ENCODE data around the gene NUP188. TPM values are rescaled to one million over a fixed set of nuclear protein-coding genes. Genes with fewer than 3 reads are reported as not detected.

The NUP188 gene
- total and polyA plus RNA-seq, 2 donors (not counting 3 experiments of a cell fraction or from before 2014, with no cell fraction given) = 62.7 to 66.2 TPM

DNA sequence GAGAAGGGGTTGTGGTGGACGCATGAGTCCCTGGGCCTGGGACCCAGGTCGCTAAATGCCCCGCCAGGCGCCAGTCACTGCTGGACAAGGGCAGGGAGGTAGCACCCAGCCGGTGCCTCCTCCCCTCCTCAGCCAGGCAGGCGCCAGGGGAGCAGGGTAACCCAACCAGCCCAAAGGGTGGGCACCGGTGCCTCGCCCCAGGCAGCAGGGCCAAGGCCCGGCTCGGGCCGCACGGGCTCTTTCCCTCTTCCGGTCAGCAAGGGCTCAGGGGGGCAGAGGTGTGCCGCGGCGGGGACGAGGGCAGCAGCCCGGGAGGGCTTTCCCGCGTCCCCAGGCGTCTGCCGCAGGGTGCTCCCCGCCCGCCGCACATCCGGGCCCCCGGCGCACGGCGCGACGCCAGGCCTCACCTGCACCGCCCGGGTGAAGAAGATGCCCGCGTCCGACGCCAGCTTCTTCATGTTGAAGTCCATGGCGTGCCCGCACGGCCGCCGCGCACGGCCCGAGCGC, 80.2 kb downstream of the NUP188 start:
- Histone ChIP-seq H3K9me3 (replicated peaks; ENCODE audit: control insufficient read depth, insufficient read depth, low read length) (no peaks in the 10 kb centered on the region), H3K9ac (replicated peaks; ENCODE audit: extremely low read depth, insufficient read depth, low read length) (peak overlapping the region; percentile 32), H3K4me3 (replicated peaks in 1 of 3; ENCODE audit: insufficient read depth in 1 of 3, low read depth in 1 of 3, low read length in 3 of 3) (peak overlapping the region; percentile 47 to 74 (median 54)), H2AFZ (ENCODE audit: low read depth, low read length) (peak overlapping the region; percentile 53), H3K4me2 (ENCODE audit: insufficient read depth, low read length) (peak overlapping the region; percentile 36), H3K4me1 (ENCODE audit: control insufficient read depth, extremely low read depth, insufficient read depth, low read length) (peaks cover 7% of the 10 kb centered on the region), H3K27ac (ENCODE audit: insufficient read depth, low read depth, low read length) (no peak overlapping the region), H3K36me3 (ENCODE audit: control insufficient read depth in 2 of 2, extremely low read depth in 1 of 2, insufficient read depth in 2 of 2, low read length in 2 of 2) (no peaks in the 10 kb centered on the region), H3K27me3 (ENCODE audit: control insufficient read depth in 2 of 2, insufficient read depth in 2 of 2, low read length in 2 of 2) (no peaks in the 10 kb centered on the region), H3K9me1 (replicated peaks; ENCODE audit: control insufficient read depth, extremely low read depth, insufficient read depth, low read length) (no peaks in the 10 kb centered on the region), H3K79me2 (ENCODE audit: control insufficient read depth, insufficient read depth, low read length) (peaks cover 27% of the 10 kb centered on the region), H4K20me1 (replicated peaks; ENCODE audit: control insufficient read depth, extremely low read depth, insufficient read depth, low read length) (no peaks in the 10 kb centered on the region)
- FAIRE-seq = peak; percentile 62
- POLR2A ChIA-PET = interaction anchor here (0.7 kb wide), 1 partner anchor 71 kb away, joined by 5 read pairs; no protein-coding TSS in a partner anchor
- no peak for TF ChIP-seq GATA2 (IDR thresholded peaks at IDR 0.05; ENCODE audit: insufficient read depth, insufficient read length, low read depth, low read length)
- TF ChIP-seq POLR2A (IDR thresholded peaks at IDR 0.05; ENCODE audit: low read depth, low read length) = no peak
- no peak for TF ChIP-seq EZH2 (IDR thresholded peaks at IDR 0.05; ENCODE audit: borderline replicate concordance, low read depth, low read length, severe bottlenecking)
- no peak for TF ChIP-seq POLR2AphosphoS5 (IDR thresholded peaks at IDR 0.05; ENCODE audit: insufficient read depth, low read depth, low read length)
- TF ChIP-seq MYC (IDR thresholded peaks at IDR 0.05; ENCODE audit: low read depth, low read length) = no peak
- TF ChIP-seq, protein P1, sequence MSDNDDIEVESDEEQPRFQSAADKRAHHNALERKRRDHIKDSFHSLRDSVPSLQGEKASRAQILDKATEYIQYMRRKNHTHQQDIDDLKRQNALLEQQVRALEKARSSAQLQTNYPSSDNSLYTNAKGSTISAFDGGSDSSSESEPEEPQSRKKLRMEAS (IDR thresholded peaks at IDR 0.05; ENCODE audit: insufficient read depth, insufficient read length) = no peak
- TF ChIP-seq, protein P2, sequence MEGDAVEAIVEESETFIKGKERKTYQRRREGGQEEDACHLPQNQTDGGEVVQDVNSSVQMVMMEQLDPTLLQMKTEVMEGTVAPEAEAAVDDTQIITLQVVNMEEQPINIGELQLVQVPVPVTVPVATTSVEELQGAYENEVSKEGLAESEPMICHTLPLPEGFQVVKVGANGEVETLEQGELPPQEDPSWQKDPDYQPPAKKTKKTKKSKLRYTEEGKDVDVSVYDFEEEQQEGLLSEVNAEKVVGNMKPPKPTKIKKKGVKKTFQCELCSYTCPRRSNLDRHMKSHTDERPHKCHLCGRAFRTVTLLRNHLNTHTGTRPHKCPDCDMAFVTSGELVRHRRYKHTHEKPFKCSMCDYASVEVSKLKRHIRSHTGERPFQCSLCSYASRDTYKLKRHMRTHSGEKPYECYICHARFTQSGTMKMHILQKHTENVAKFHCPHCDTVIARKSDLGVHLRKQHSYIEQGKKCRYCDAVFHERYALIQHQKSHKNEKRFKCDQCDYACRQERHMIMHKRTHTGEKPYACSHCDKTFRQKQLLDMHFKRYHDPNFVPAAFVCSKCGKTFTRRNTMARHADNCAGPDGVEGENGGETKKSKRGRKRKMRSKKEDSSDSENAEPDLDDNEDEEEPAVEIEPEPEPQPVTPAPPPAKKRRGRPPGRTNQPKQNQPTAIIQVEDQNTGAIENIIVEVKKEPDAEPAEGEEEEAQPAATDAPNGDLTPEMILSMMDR (IDR thresholded peaks at IDR 0.05; ENCODE audit: extremely low read depth in 1 of 2, insufficient read depth in 1 of 2, low read depth in 1 of 2, low read length in 2 of 2) = no peak
- no peak for TF ChIP-seq FOS (IDR thresholded peaks at IDR 0.05; ENCODE audit: borderline replicate concordance, insufficient read depth, low read length)
- TF ChIP-seq JUN (IDR thresholded peaks at IDR 0.05; ENCODE audit: borderline replicate concordance, insufficient read depth, insufficient read length, low read depth) = no peak
- CTCF ChIA-PET = interaction anchor here (0.6 to 1.5 kb wide), 18 partner anchors 8 to 175 kb away, joined by 3 to 8 read pairs (median 4); partner anchors contain the start of gene MIGA2
- dilution Hi-C loops (cut with MboI; ENCODE audit: extremely low pct_ligation_motif_present, low sequenced_read_pairs) = no loop called here
- peak; percentile 31 for DNase-seq (ENCODE audit: low read depth, low spot score)
- no TSS peak for BruUV-seq (replicated peaks)
- intact Hi-C loops (cut with micrococcal nuclease) = loop anchor here (1.0 to 10.0 kb wide), 7 partner anchors 9 to 293 kb away; partner anchors contain the start of genes DOLK, ENDOG, MIGA2 and NUP188

All from endothelial cell of umbilical vein (primary cell).